GM18907 (cell line): ENCODE results near the gene SLC16A3.
"Not testable (repeated sequence)": the region's sequence is repeated elsewhere in the genome, so short reads cannot be mapped to it uniquely, and the experiment has no call there.

Experiments
- ATAC-seq: cut with Tn5 transposase; IDR thresholded peaks from one replicate; pipeline ENCODE4 v1.9.1; 2021; ENCODE audit warnings: mild to moderate bottlenecking, moderate library complexity; ENCODE audit not compliant: unreplicated experiment

SLC16A3 gene

GRCh38 chr17:82259972-82260961 is 31.4 kb downstream of the SLC16A3 start:
- ATAC-seq = not testable (repeated sequence)

- ATAC-seq = no peak
These were observed 33.5 kb downstream of the SLC16A3 start for GRCh38 chr17:82262344-82262743.

- no peak for ATAC-seq
These were observed 34.8 kb downstream of the SLC16A3 start for GRCh38 chr17:82263641-82264040.

GRCh38 chr17:82266142-82266541 is 37.3 kb downstream of the SLC16A3 start:
- ATAC-seq = no peak

- ATAC-seq = no peak
These were observed 38.9 kb downstream of the SLC16A3 start for GRCh38 chr17:82267575-82268379.

- no peak for ATAC-seq
These were observed 40.5 kb downstream of the SLC16A3 start for GRCh38 chr17:82269138-82269881.

GRCh38 chr17:82269882-82270500 is 41.1 kb downstream of the SLC16A3 start:
- no peak for ATAC-seq

- ATAC-seq = no peak
These were observed 41.8 kb downstream of the SLC16A3 start for GRCh38 chr17:82270651-82271050.

GRCh38 chr17:82271401-82271800 is 42.6 kb downstream of the SLC16A3 start:
- ATAC-seq = no peak

- ATAC-seq = peak; percentile 25
These were observed 43.9 kb downstream of the SLC16A3 start for GRCh38 chr17:82272495-82273326.

- ATAC-seq = peak; percentile 71
These were observed 44.7 kb downstream of the SLC16A3 start, which contains the start of gene CSNK1D for GRCh38 chr17:82273327-82274133. Gene CSNK1D, minus strand, starts transcription at chr17:82273700. Its CDS starts 319 bp downstream, at chr17:82273381.

- ATAC-seq = no peak
These were observed 45.5 kb downstream of the SLC16A3 start for GRCh38 chr17:82274134-82275020.

- no peak for ATAC-seq
These were observed 46.5 kb downstream of the SLC16A3 start for GRCh38 chr17:82275326-82275725.

- ATAC-seq = no peak
These were observed 48.1 kb downstream of the SLC16A3 start for GRCh38 chr17:82276938-82277337.

- ATAC-seq = no peak
These were observed 49.0 kb downstream of the SLC16A3 start for GRCh38 chr17:82277851-82278250.

GRCh38 chr17:82278308-82278707 is 49.5 kb downstream of the SLC16A3 start:
- ATAC-seq = no peak

- no peak for ATAC-seq
These were observed 50.0 kb downstream of the SLC16A3 start for GRCh38 chr17:82278786-82279391.
